ENCODE measurements around the gene LPAR1.
A peak's percentile ranks its signal among the peaks of the same experiment; 100 is the strongest.

Gene LPAR1

DNA sequence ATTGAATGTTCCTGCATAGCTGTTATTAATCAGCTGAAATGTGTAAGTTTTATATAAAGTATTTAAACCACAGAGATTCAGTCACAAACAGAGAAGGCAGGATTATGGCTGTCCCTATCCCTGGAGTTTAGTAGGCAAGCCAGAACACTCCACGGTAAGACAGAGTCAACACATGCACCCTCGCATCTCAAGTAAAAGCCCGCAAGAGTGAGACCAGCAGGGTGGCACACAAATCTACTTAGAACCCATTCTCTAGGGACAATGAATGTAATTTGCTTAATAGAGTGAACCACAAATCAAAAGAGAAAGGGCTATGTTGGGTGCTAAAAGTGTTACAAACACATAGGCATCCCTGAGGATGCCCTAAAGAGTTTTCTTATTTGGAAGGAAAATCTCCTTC, 35.1 kb downstream of the LPAR1 start:
- no peak for DNase-seq

DNA sequence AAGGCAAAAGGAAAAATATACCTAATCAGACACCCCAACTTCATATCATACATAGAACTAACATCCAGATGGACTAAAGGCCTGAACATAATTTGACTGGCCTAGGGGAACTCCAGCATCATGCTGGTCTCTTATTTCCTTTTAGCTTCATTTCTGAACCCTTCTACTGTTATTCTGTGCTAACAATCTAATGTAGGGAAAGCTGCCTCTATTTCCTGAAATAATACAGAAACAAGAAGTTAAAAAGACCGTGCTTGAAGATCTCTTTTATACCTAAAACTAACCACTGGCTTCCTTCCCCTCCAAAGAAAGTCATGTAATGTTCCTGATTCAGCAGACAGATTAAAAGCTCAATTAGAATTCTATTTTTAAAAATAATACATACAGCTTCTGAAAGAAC, 36.7 kb downstream of the LPAR1 start:
- DNase-seq: no peak

- peak in 22 of 58 donors; percentile 2 to 61 (median 18) for DNase-seq
Measured at GRCh38 chr9:111000202-111000601, 38.1 kb downstream of the LPAR1 start.

GRCh38 chr9:110999379-110999778, 38.9 kb downstream of the LPAR1 start:
- DNase-seq: peak in 6 of 58 donors; percentile 2 to 48 (median 16)

DNA sequence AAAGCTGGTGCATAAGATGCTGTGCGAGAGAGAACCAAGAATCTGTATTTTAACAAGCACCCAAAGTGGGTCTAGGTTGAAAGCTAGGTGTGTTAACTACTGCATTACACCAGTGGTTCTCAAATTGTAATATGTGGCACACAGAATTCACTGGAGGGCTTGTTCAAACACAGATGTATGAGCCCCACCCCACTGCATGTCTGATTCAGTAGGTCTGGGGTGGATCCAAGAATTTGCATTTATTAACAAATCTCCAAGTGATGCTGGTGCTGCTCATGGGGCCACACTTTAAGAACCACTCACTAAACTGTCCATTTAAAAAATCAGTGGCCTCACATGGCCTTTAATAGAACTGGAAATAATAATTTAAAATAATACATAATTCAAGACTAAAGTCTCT, 40.4 kb downstream of the LPAR1 start:
- no peak for DNase-seq

DNA sequence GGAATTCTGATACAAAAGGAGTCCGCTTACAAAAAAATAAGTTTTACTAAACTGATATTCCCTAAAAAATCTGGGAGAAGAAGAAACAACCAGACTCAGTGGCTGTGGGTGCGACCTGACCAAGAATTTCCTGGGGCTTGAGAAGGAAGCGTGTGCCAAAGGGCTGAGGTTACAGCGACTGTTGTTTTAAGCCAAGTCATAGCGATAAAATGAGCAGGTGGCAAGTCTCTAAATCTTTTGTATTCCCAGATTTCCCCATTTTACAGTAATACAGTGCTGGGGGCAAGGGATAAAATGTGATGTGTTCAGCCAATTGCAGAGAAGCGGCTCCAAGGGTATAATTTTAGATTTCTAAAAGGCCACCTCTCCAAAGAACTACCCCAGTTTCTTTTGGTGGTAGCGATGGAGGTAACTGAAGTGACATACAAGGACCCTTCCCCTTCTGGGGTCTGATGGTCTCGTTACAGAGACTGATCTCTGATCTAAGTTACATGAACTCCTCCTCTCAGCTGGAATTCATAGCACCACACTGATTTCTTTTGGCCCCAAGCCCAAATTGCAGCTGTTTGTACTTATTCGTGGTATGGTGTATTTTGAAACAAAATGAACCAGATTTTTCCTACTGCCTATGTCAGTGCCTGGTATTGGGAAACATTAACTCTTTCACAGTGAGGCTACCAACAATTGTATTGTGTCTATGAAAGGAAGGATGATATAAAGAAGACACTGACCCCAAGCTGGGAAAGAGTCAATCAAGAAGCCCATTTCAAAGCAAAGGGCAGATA, 41.6 kb downstream of the LPAR1 start:
- DNase-seq: peak in 1 of 58 donors; percentile 42

DNA sequence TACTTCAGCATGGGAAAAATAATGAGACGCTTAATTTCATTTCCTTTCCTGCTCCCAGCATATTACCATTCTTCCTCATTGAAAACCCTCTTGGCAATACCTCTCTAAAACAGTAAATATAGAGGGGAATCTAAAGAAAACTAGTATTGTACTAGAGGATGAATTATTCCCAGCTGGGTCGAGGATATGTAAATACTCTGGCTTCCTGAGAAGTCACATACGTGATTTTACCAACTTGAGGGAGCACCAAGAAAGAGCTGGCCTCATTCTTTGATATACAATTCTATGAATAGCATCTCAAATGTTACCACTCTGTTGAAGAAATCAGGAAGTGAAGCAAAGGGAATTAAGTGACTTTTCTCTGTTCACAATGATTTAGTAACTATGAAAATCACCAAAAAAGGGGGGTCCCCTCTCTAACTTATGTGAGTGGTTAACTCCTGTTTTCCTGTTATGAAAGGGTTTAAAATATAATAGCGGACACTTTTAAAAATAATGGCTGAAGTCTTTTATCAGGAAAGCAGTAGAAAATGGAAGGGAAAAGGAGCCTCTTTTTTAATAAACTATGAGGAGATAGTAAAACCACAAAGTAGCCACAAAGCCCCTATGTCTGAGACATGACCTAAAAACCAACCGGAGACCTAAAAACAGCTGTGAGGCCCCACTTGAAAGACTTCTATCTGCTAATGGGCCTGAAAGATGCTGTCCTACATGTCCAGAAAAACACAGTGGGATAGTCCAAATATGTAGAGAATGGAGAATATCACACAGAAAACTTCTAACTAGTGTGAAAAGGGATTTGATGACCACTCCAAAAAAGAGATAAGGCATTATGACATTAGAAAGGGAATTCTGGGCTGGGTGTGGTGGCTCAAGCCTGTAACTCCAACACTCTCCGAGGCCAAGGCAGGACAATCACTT, 42.6 kb downstream of the LPAR1 start:
- DNase-seq: no peak

DNA sequence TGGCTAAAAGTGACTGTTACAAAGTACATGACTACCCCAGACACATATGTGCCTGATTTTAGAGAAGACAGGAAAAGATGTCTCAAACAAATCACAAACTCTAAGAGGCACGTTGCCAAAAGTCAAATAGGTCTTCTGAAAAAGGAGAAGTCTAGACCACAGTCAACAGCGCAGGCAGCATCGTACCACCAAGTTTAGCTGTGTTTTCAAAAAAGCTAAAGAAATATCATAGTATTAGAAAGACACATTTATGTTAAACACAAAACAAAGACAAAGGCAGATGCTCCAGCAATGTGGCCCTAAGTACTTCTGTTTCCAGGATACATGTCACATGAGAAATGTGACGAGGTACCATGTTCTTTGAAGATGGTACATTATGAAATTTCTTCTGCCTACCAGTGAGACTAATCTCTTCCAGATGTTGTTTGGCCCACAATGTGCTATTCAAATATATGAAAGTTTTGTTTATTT, 43.5 kb downstream of the LPAR1 start:
- no peak for DNase-seq

GRCh38 chr9:110990481-110990880, 47.8 kb downstream of the LPAR1 start:
- no peak for DNase-seq

DNA sequence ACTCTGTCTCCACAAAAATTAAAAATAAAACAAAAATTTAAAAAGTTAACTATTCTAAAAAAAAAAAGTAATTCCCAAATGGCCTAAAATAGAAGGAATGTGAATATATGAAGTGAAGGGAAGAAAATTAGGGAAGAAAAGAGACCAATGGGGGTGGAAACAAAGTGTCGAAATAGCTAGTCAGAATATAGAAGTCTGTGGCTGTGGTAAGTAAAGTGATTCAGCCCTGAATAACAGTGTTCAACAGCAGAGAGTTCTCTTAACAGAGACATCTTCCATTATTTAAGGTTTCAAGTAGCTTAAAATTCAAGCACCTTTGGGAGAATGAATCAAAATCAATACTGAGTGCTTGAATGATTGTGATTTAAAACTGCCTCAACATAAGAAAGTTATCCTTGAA, 51.7 kb downstream of the LPAR1 start:
- no peak for DNase-seq

GRCh38 chr9:110984890-110985437, 53.3 kb downstream of the LPAR1 start:
- no peak for DNase-seq

DNA sequence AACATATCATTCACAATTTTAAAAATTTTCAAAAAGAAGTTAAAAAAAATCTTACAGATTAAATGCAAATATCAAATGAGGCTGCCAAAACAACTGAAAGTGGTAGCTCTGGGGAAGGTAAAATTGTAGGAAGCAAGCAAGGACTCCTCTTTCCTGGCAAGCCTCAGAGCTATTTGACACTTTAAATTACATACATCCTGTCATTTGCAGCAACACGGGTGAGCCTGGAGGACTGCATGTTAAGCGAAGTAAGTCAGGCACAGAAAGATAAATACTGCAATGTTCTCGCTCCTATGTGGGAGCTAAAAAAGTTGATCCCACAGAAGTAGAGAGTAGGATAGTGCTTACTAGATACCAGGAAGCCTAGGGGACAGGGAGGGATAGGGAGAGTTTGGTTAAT, 58.0 kb downstream of the LPAR1 start:
- no peak for DNase-seq

DNA sequence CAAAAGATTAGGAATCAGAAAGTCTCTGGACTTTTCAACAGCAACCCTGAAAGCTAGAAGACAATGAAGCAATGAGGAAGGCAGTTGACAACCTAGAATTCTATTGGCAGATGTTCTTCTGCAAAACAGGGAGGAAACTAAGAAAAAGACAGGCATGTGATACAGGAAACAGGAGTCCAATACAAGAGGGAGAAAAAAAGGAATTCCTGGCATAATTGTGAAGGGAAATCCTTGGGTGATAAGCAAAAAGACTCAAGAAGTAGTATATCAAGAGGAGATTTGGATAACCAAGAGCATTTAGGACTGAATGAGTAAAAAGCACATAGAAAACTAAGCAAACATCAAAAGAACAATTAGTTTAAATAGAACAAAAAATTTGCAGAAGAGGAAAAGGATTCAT, 58.6 kb downstream of the LPAR1 start:
- no peak for DNase-seq

DNA sequence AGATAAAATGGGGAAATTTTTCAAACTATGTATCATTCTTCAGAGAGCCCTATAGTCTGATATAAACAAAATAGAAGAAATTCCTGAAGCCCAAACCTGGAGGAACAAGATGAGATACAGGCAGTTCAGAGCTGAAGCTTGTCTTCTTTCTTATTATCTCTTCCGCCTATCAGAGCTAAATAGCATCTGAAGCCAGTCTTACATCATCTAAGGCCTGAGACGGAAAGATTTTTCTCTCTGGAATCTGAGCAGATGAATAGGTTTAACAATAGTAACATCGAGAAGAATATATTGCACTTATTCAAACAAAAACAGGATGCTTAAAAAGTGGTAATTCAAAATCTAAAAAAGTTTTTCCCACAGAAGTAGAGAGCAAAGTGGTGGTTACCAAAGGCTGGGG, 59.8 kb downstream of the LPAR1 start:
- no peak for DNase-seq

DNA sequence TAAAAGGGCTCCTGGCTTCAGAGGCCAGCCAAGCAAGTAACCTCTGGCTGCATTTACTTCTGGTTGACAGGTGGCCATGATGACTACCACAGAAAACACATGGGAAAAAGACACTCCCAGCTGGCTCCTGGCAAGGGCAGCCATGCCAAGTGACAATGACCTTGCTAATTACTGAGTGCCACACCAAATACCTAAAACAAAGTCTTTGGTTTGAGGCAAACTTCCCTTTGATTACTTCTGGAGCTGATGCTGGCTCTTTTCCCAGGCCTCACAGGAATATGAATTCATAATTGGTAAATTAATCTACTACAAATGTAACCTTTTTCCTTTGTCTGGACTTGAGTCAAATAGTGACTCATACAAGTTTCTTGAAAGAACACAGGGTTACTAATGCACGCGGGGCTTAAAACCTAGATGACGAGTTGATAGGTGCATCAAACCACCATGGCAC, 61.0 kb downstream of the LPAR1 start:
- DNase-seq: no peak

DNA sequence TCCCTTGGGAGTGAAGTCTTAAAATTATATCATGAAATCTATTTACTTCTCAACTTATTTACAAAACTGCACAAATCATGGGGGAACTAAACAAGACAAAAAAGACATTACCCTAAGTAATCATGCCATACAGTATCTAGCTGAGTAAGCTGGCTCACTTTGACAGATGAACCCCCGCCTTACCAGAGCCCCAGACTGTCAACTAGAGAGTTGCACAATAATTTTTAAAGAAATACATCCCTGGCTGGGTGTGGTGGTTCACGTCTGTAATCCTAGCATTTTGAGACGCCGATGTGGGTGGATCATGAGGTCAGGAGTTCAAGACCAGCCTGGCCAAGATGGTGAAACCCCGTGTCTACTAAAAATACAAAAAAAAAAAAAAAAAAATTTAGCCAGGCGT, 62.3 kb downstream of the LPAR1 start:
- DNase-seq: no peak

- no peak for DNase-seq
Measured at GRCh38 chr9:110975278-110975677, 63.0 kb downstream of the LPAR1 start.

- DNase-seq: no peak
Measured at GRCh38 chr9:110971705-110972104, 66.6 kb downstream of the LPAR1 start.

DNA sequence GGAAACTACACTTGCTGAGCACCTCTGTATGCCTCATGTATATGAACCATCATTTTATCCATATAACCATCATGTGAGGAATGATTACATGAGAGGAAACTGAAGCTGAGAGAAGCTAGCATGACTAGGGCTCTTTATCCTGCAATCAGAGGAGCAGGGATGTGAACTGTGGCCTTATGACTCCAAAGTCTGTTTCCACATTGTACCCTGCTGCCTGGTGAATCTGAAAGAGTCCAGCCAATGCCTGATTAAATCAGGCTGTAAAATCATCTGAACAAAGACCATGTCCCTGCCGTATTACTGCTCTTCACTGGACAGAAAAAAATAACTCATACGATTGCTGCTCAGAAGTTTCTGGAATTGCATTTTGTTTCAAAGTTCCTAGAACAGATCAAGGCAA, 67.0 kb downstream of the LPAR1 start:
- no peak for DNase-seq

GRCh38 chr9:110969971-110970386, 68.3 kb downstream of the LPAR1 start:
- DNase-seq: no peak

- DNase-seq: no peak
Measured at GRCh38 chr9:110968096-110968495, 70.2 kb downstream of the LPAR1 start.

- peak in 7 of 58 donors; percentile 8 to 49 (median 19) for DNase-seq
Measured at GRCh38 chr9:110967196-110967595, 71.1 kb downstream of the LPAR1 start.
